ENCODE measurements around the gene TRAPPC4.
"Not testable (repeated sequence)": the region's sequence is repeated elsewhere in the genome, so short reads cannot be mapped to it uniquely, and the experiment has no call there.

Gene TRAPPC4

GRCh38 chr11:119018074-119018938 is at the start of gene TRAPPC4, which contains the start of gene RPS25:
Gene TRAPPC4 (plus strand): TSS chr11:119018766. CDS start chr11:119018796, 30 bp downstream.
Gene RPS25 (minus strand): TSS chr11:119018343. CDS start chr11:119018284, 59 bp downstream.
- in situ Hi-C loops (cut with MboI; ENCODE audit: low pct_unique_long_range_greater_than_20kb, low sequenced_read_pairs, unreplicated experiment), result no loop called here
- no peak for TF ChIP-seq CTCF (IDR thresholded peaks at IDR 0.05; ENCODE audit: extremely low read depth, insufficient read depth, missing control alignments)
- peak; percentile 94 for DNase-seq (ENCODE audit: low spot score)

- in situ Hi-C loops (cut with MboI; ENCODE audit: low pct_unique_long_range_greater_than_20kb, low sequenced_read_pairs, unreplicated experiment); DNase-seq (ENCODE audit: low spot score): not testable (repeated sequence)
Measured at GRCh38 chr11:118969508-118969907, 49.1 kb upstream of the TRAPPC4 start.

- in situ Hi-C loops (cut with MboI; ENCODE audit: low pct_unique_long_range_greater_than_20kb, low sequenced_read_pairs, unreplicated experiment), result no loop called here
- DNase-seq (ENCODE audit: low spot score), result no peak
- TF ChIP-seq CTCF (IDR thresholded peaks at IDR 0.05; ENCODE audit: extremely low read depth, insufficient read depth, missing control alignments), result no peak
Measured at GRCh38 chr11:118971646-118972045, 46.9 kb upstream of the TRAPPC4 start, which contains the start of gene FOXR1. Gene FOXR1 (plus strand): TSS chr11:118971761. CDS start chr11:118971932, 171 bp downstream.

- no peak for DNase-seq (ENCODE audit: low spot score)
- in situ Hi-C loops (cut with MboI; ENCODE audit: low pct_unique_long_range_greater_than_20kb, low sequenced_read_pairs, unreplicated experiment), result no loop called here
- no peak for TF ChIP-seq CTCF (IDR thresholded peaks at IDR 0.05; ENCODE audit: extremely low read depth, insufficient read depth, missing control alignments)
Measured at GRCh38 chr11:118973985-118974384, 44.6 kb upstream of the TRAPPC4 start.

- in situ Hi-C loops (cut with MboI; ENCODE audit: low pct_unique_long_range_greater_than_20kb, low sequenced_read_pairs, unreplicated experiment), result no loop called here
- TF ChIP-seq CTCF (IDR thresholded peaks at IDR 0.05; ENCODE audit: extremely low read depth, insufficient read depth, missing control alignments), result no peak
- no peak for DNase-seq (ENCODE audit: low spot score)
Measured at GRCh38 chr11:118975771-118976709, 42.5 kb upstream of the TRAPPC4 start.

- DNase-seq (ENCODE audit: low spot score), result no peak
- TF ChIP-seq CTCF (IDR thresholded peaks at IDR 0.05; ENCODE audit: extremely low read depth, insufficient read depth, missing control alignments), result no peak
- in situ Hi-C loops (cut with MboI; ENCODE audit: low pct_unique_long_range_greater_than_20kb, low sequenced_read_pairs, unreplicated experiment), result no loop called here
Measured at GRCh38 chr11:118979434-118979833, 39.1 kb upstream of the TRAPPC4 start.

All from GM13977 (cell line).